A549 treated with dexamethasone at 1 μM for 4 hours (cell line): Measurements from ENCODE around the gene CCDC57. TPM values are rescaled to one million over a fixed set of nuclear protein-coding genes. Genes with fewer than 3 reads are reported as not detected.

Experiments used
- total RNA-seq: library from RNA; stranded (reverse); fragments of 200-300 nt; extraction: Qiagen RNA extraction; gene quantifications from 5 replicates; pipeline ENCODE4 v1.2.3, GENCODE V29; 2022

The CCDC57 gene, protein sequence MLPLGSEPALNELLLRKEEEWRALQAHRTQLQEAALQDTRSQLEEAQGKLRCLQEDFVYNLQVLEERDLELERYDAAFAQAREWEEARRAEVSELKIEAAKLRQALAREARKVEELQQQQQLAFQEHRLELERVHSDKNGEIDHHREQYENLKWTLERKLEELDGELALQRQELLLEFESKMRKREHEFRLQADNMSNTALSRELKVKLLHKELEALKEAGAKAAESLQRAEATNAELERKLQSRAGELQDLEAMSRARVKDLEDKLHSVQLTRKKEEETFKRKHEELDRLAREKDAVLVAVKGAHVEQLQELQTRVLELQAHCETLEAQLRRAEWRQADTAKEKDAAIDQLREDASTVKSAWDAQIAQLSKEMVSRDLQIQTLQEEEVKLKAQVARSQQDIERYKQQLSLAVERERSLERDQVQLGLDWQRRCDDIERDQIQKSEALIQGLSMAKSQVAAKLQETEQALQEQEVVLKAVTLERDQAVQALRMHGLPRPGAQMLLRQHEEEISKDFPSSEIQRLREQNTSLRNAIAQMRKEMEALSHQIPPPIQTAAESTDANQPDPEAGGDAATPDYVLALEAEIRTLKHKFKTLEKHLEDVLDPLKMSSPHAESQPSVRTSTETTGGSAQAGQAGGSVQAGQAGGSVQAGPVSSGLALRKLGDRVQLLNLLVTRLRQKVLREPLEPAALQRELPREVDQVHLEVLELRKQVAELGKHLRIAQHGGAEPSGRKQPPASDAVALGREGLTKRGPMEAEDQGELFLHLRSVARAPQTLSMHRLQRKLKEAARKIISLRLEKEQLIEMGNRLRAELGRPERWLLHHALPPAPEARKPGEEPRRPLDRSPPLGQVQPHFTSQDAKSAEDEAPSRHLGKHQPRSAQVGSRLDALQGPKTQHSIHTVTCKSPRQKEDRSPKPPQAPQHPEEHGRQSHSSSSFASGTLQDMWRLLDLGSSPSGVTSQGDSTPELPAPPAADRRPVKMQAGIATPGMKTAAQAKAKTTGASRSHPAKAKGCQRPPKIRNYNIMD
- 16.5 to 28.0 TPM (median 23.8 TPM) in 5 replicates for total RNA-seq

DNA sequence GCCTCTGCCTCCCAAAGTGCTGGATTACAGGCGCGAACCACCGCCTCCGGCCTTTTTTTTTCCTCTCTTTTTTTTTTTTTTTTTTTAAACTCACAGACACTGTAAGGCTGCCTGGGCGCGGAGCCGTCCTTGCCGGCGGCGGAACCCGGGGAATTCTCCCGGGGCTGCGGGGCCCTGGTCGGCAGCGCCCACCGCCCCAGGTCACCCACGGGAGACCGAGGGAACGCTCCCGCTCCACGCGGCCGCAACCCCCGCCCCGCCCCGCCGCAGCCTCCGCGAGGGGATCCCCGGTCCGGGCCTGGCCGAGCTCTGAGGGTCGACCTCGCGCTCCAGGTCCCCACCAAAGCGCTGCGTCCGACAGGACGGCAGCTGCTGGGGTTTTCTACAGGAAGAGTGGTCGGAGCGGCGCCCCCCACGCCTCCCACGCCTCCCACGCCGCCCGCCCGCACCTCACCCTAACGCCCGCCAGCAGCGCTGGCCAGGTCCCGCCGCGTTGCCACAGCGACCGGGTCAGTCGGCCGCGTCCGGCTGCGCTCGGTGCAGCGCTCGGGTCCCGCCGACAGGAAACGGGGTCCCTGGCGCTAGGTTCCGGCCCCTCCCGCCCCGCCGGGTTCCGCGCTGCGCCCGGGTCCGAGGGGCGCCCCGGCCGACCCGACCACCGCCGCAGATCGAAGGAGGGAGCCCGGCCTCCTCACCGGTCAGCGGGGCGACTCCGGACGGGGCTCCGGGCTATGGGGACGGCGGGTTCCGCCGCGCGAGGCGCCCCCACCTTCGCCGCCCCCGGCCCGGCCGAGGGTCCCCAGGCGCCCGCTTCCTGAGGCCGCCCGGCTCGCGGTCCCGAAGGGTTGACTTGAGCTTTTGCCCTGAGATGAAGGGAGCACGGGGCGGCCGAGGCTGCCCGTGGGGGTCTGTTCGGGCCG lies at the start of gene CCDC57:
Gene CCDC57 (minus strand): TSS at position 512 of the 920 bp plus-strand sequence. CDS start 10,898 bp downstream, outside the sequence.

DNA sequence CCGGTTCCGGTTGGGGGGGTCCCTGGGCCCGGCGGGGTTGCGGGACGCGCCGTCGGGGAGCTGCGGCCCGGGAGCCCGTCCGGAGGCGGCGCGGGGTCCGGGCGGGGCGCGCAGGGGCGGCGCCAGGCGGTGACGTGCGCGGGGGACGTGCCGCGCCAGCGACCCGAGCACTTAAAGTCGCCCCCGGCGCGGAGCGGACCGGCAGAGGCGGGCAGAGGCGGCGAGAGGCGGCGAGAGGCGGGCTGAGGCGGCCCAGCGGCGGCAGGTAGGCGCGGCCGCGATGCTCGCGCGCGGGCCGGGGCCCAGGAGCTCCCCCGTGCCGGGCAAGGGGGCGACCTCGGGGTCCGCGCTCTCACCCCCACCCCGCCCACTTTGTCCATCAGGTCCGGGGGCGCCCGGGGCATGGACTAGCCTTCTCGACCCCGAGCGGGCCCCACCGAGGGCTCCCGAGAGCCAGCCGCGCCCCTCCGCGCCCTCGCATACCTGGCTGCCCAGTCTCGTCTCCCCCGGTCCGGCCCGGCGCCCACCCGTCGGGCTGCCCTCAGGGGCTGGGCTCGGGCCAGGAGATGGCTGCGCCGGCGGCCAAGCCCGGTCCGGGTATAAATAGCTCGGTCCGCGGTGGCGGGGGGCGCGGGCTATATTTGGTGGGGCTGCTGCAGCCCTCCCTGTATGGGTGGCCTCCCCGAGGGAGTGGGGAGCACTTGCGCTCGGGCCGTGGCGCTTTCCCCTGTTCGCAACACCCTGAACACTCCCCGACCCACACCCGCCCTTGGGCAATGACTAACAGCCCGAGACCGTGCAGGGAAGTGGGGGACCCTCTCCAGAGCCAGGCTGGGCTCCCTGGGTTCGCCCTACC lies 16.4 kb upstream of the CCDC57 start, which contains the start of gene SLC16A3:
Gene SLC16A3 (plus strand): TSS at position 201 of the 856 bp plus-strand sequence. CDS start 6,967 bp downstream, outside the sequence.

GRCh38 chr17:82098169-82098938 lies 114.3 kb downstream of the CCDC57 start, which contains the start of gene FASN:
Gene FASN (minus strand): TSS chr17:82098236. CDS start chr17:82096445, 1,791 bp downstream.

DNA sequence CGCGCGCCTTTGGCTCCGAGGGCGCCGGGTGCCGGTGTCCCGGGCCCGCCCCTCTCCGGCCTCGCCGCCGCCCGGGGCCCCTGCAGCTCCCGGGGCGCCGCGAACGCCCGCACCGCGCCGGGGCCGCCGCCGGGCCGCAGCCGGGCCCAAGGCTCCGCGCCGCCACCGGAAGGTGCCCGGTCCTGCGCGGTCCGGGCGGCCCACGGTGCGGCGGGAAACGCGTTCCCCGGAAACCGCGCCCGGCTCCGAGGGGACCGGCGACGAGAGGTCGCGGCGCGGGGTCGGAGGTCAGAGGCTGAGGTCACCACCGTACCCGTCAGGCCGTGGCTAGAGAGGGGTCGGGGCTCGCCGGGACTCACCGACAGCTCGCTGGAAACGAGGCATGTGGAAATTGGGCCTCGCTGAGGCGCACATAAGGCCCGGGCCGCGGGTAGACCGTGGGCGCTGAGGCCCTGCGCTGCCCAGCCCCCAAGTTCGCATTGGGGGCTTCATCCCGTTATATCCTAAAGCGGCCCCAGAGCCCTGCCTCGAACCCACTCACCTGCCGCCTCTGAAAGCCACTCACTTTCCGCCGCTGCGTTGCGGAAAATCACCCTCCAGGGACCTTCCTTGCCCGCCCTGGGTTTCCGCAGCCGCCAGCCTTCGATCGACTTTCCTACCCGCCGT lies 146.9 kb downstream of the CCDC57 start, which contains the start of gene DUS1L:
Gene DUS1L (minus strand): TSS at position 167 of the 666 bp plus-strand sequence. CDS start 745 bp downstream, outside the sequence.

GRCh38 chr17:82051776-82052637 lies 160.6 kb downstream of the CCDC57 start, which contains the start of the genes GPS1 and RFNG:
Gene GPS1 (plus strand): TSS chr17:82051898. CDS start chr17:82051932, 34 bp downstream.
Gene RFNG (minus strand): TSS chr17:82051811. CDS start chr17:82051766, 45 bp downstream.

Other genes with a start within 250 kb of the CCDC57 start
- gene ASPSCR1, start 235.2 kb downstream of the CCDC57 start, total RNA-seq = 17.1 to 25.9 TPM (median 24.4 TPM) in 5 replicates
- gene CENPX, start 190.0 kb downstream of the CCDC57 start, total RNA-seq = 145 to 169 TPM (median 152 TPM) in 5 replicates
- 6.6 to 14.0 TPM (median 12.5 TPM) in 5 replicates for gene LRRC45, start 189.5 kb downstream of the CCDC57 start, total RNA-seq
- gene RAC3, start 181.2 kb downstream of the CCDC57 start, total RNA-seq = 26.3 to 41.3 TPM (median 39.9 TPM) in 5 replicates
- 67.6 to 94.3 TPM (median 88.7 TPM) in 5 replicates for gene DCXR, start 175.1 kb downstream of the CCDC57 start, total RNA-seq
- 16.9 to 23.8 TPM (median 22.2 TPM) in 5 replicates for gene RFNG, start 161.0 kb downstream of the CCDC57 start, total RNA-seq
- gene GPS1, start 160.9 kb downstream of the CCDC57 start, total RNA-seq = 98.9 to 142 TPM (median 133 TPM) in 5 replicates
- gene DUS1L, start 147.0 kb downstream of the CCDC57 start, total RNA-seq = 71.1 to 133 TPM (median 117 TPM) in 5 replicates
- gene FASN, start 114.6 kb downstream of the CCDC57 start, total RNA-seq = 86.5 to 156 TPM (median 150 TPM) in 5 replicates
- 122 to 172 TPM (median 152 TPM) in 5 replicates for gene SLC16A3, start 16.2 kb upstream of the CCDC57 start, total RNA-seq
- 191 to 263 TPM (median 245 TPM) in 5 replicates for gene CSNK1D, start 60.9 kb upstream of the CCDC57 start, total RNA-seq
- gene CD7, start 104.8 kb upstream of the CCDC57 start, total RNA-seq = 0.08 to 0.22 TPM (median 0.15 TPM) in 5 replicates
- 1.3 to 2.5 TPM (median 2.3 TPM) in 5 replicates for gene SECTM1, start 120.9 kb upstream of the CCDC57 start, total RNA-seq
- gene TEX19, start 146.4 kb upstream of the CCDC57 start, total RNA-seq = 0.26 to 0.53 TPM (median 0.37 TPM) in 5 replicates
- 0.06 TPM in 2 of 5 replicates, not detected in the others for gene UTS2R, start 158.9 kb upstream of the CCDC57 start, total RNA-seq
- 10.1 to 14.1 TPM (median 13.0 TPM) in 5 replicates for gene HEXD, start 205.5 kb upstream of the CCDC57 start, total RNA-seq
- 18.0 to 26.1 TPM (median 23.2 TPM) in 5 replicates for gene OGFOD3, start 205.7 kb upstream of the CCDC57 start, total RNA-seq
- 45.9 to 65.3 TPM (median 58.7 TPM) in 5 replicates for gene CYBC1, start 237.9 kb upstream of the CCDC57 start, total RNA-seq
- 45.1 to 52.5 TPM (median 49.4 TPM) in 5 replicates for gene NARF, start 245.9 kb upstream of the CCDC57 start, total RNA-seq